Stimulated activated naive B cell treated with anti-CD40 and anti-IgM and Interleukin-4, amounts not matched to agents 10 μg/mL and 1 μg/mL and 100 μg/mL, for 72 hours (primary cell): ENCODE measurements around the gene ADGRB3.
"Not testable (repeated sequence)": the region's sequence is repeated elsewhere in the genome, so short reads cannot be mapped to it uniquely, and the experiment has no call there.

Experiments used
- ATAC-seq, 2 donors: fragments of 150-1000 bp; cut with Tn5 transposase; replicated peaks; 2 replicates each; pipeline ENCODE4 v1.10.0; 2021; ENCODE audit warnings: moderate library complexity in 1 of 2
- DNase-seq: peaks from one replicate; pipeline ENCODE4 v3.0.0; 2021
- H3K27ac Mint-ChIP-seq: one replicate; pipeline ENCODE4 v1.8.0; 2022; ENCODE audit warnings: mild to moderate bottlenecking, mixed read lengths
- H3K27me3 Mint-ChIP-seq, 2 donors: one replicate each; pipeline ENCODE4 v1.8.0; 2022; ENCODE audit warnings: mixed read lengths in 2 of 2
- H3K36me3 Mint-ChIP-seq, 2 donors: one replicate each; pipeline ENCODE4 v1.8.0; 2022; ENCODE audit warnings: mixed read lengths in 2 of 2, mild to moderate bottlenecking in 1 of 2
- H3K4me1 Mint-ChIP-seq, 2 donors: one replicate each; pipeline ENCODE4 v1.8.0; 2022; ENCODE audit warnings: mixed read lengths in 2 of 2, mild to moderate bottlenecking in 1 of 2
- H3K4me3 Mint-ChIP-seq, 2 donors: one replicate each; pipeline ENCODE4 v1.8.0; 2022; ENCODE audit warnings: mild to moderate bottlenecking in 2 of 2, mixed read lengths in 2 of 2, moderate library complexity in 1 of 2
- H3K9me3 Mint-ChIP-seq, 2 donors: one replicate each; pipeline ENCODE4 v1.8.0; 2022; ENCODE audit warnings: mixed read lengths in 2 of 2, mild to moderate bottlenecking in 1 of 2

Gene ADGRB3

DNA sequence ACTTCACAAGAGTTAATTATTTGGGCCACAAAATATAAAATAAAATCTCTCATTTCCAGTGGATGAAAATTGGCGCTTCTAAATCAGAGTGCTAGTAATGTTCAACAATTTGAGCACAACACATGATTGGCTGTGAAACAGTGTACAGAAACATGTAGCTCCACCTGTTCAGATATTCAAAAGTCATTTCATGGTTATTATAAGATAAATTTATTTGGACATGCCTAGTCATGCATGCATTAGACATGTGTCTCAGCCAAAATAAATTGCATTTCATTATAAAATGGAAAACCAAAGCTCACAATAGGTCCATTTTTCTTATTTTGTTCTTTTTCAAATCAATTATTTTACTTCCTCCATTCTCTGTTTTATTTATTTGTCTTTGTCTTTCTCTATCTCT lies 786.9 kb downstream of the ADGRB3 start:
- H3K4me1 Mint-ChIP-seq = no peaks in the 10 kb centered on the region
- no peak for ATAC-seq
- no peaks in the 10 kb centered on the region for H3K27me3 Mint-ChIP-seq
- H3K36me3 Mint-ChIP-seq = no peaks in the 10 kb centered on the region
- H3K4me3 Mint-ChIP-seq = no peak overlapping the region
- peaks cover 3 to 4% of the 10 kb centered on the region in 2 donors for H3K9me3 Mint-ChIP-seq
- no peak overlapping the region for H3K27ac Mint-ChIP-seq
- DNase-seq = no peak

GRCh38 chr6:69422475-69422874 lies 787.4 kb downstream of the ADGRB3 start:
- no peak for ATAC-seq
- DNase-seq = no peak
- Mint-ChIP-seq H3K36me3 (no peaks in the 10 kb centered on the region), H3K4me1 (no peaks in the 10 kb centered on the region), H3K4me3 (no peak overlapping the region), H3K27me3 (no peaks in the 10 kb centered on the region), H3K27ac (no peak overlapping the region), H3K9me3 (peaks cover 3 to 4% of the 10 kb centered on the region in 2 donors)

DNA sequence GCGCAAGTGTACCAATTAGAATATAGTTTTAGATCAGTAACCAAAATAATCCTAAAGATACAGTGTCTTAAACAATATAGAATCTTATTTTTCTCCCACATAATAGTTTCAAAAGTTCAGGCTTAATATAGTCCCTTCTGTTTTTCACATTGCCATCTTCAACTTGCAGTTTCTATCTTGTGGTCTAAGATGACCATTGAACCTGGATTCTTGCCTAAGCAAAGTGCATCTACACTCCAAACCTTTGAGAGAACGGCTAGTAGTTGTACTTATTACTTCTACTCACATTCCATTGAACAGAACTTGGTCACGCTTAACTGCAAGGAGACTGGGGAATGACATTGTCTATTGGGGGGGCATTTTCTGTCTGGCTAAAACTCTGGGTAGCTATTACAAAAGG lies 788.7 kb downstream of the ADGRB3 start:
- Mint-ChIP-seq H3K9me3 (no peaks in the 10 kb centered on the region), H3K36me3 (no peaks in the 10 kb centered on the region)
- no peak for ATAC-seq

DNA sequence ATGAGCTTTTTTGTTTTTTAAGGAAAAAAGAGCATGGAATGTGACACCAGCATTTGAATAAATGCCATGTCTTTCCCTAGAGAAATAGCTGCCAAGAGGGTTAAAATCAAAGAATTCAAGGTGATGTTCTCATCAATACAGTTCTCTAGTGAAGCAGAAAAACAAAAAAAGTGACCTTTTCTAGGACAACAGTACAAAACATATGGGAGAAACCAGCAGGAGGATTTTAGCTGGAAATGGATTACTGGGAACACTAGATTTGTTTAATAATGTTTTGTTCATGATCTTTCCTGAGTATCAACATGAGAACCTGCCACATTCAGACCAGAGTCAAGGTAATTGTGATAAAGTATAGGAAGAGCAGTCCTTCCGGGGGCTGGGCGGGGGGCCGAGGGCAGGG lies 789.5 kb downstream of the ADGRB3 start:
- Mint-ChIP-seq H3K27me3 (no peaks in the 10 kb centered on the region), H3K4me3 (no peak overlapping the region), H3K4me1 (no peaks in the 10 kb centered on the region), H3K9me3 (no peaks in the 10 kb centered on the region), H3K36me3 (no peaks in the 10 kb centered on the region), H3K27ac (no peak overlapping the region)
- no peak for ATAC-seq
- no peak for DNase-seq

More for the DNA sequence above, 788.7 kb downstream of the ADGRB3 start:
- Mint-ChIP-seq H3K27me3 (no peaks in the 10 kb centered on the region), H3K4me1 (no peaks in the 10 kb centered on the region), H3K27ac (no peak overlapping the region), H3K4me3 (no peak overlapping the region)
- DNase-seq = no peak

DNA sequence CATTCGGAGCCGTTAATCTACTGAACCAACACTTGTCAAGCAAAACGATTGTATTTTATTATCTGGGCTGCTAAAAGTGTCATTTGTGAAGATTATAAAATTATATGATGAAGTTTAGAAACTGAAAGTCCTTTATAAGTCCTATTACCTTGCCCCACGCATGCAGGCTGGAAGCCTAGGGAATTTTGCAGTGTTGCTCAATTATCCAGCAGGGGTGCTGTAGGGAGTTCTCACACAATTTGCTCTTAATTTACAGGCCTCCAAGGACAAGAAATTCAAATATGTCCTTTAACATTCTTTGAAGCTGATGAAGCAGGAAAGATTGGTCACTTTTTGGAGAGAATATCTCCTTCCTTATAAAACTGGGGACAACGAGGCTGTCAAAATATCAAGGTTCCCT lies 792.8 kb downstream of the ADGRB3 start:
- H3K27ac Mint-ChIP-seq = no peak overlapping the region

GRCh38 chr6:69432168-69432567 lies 797.1 kb downstream of the ADGRB3 start:
- H3K4me1 Mint-ChIP-seq, H3K27me3 Mint-ChIP-seq, H3K36me3 Mint-ChIP-seq, H3K9me3 Mint-ChIP-seq, DNase-seq, H3K27ac Mint-ChIP-seq, ATAC-seq, H3K4me3 Mint-ChIP-seq: not testable (repeated sequence)

More for the DNA sequence above, 792.8 kb downstream of the ADGRB3 start:
- no peaks in the 10 kb centered on the region for H3K36me3 Mint-ChIP-seq
- DNase-seq (no peak), ATAC-seq (no peak)
- no peaks in the 10 kb centered on the region for H3K4me1 Mint-ChIP-seq
- no peaks in the 10 kb centered on the region for H3K9me3 Mint-ChIP-seq
- H3K4me3 Mint-ChIP-seq = no peak overlapping the region
- H3K27me3 Mint-ChIP-seq = no peaks in the 10 kb centered on the region

DNA sequence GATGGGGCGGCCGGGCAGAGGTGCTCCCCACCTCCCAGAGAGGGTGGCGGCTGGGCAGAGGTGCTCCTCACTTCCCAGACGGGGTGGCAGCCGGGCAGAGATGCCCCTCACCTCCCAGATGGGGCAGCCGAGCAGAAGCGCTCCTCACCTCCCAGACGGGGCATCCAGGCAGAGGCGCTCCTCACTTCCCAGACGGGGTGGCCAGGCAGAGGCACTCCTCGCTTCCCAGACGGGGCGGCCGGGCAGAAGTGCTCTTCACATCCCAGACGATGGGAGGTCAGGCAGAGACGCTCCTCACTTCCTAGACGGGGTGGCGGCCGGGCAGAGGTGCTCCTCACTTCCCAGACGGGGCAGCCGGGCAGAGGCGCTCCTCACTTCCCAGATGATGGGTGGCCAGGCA lies 798.0 kb downstream of the ADGRB3 start:
- H3K27me3 Mint-ChIP-seq, H3K27ac Mint-ChIP-seq, DNase-seq, H3K4me3 Mint-ChIP-seq, H3K9me3 Mint-ChIP-seq, ATAC-seq, H3K36me3 Mint-ChIP-seq, H3K4me1 Mint-ChIP-seq: not testable (repeated sequence)

- no peak for ATAC-seq
- H3K9me3 Mint-ChIP-seq = peaks cover 5 to 8% of the 10 kb centered on the region in 2 donors
- H3K4me3 Mint-ChIP-seq = no peak overlapping the region
- H3K36me3 Mint-ChIP-seq = peaks cover 0 to 3% of the 10 kb centered on the region in 2 donors
- H3K4me1 Mint-ChIP-seq = no peaks in the 10 kb centered on the region
- no peaks in the 10 kb centered on the region for H3K27me3 Mint-ChIP-seq
- no peak for DNase-seq
- H3K27ac Mint-ChIP-seq = no peak overlapping the region
Measured at GRCh38 chr6:69438113-69438512, 803.0 kb downstream of the ADGRB3 start.
